Measurements from ENCODE around the gene HSD17B13.

DNA sequence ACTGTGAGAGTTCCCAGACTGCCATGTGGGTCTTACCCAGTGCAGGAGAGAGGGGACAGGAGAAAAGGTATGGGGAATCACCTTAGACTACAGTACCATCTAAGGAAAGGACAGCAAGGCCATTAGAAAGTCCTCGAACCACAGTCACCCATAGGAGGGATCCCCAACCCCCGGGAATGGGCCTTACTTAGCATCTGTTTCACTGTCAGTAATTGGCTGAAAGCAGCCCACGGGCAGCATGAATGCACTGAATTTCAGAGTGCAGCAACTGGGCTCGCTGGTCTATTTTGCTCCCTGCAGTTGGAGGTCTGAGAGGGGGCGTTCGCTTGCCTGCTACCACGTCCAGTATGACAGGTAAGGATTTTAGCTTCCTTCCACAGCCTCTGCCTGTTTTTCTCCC is 51.9 kb downstream of the HSD17B13 start:
- TF ChIP-seq EZH2 (IDR thresholded peaks at IDR 0.05; ENCODE audit: low read depth, unreplicated experiment): no peak
- TF ChIP-seq, protein P1, sequence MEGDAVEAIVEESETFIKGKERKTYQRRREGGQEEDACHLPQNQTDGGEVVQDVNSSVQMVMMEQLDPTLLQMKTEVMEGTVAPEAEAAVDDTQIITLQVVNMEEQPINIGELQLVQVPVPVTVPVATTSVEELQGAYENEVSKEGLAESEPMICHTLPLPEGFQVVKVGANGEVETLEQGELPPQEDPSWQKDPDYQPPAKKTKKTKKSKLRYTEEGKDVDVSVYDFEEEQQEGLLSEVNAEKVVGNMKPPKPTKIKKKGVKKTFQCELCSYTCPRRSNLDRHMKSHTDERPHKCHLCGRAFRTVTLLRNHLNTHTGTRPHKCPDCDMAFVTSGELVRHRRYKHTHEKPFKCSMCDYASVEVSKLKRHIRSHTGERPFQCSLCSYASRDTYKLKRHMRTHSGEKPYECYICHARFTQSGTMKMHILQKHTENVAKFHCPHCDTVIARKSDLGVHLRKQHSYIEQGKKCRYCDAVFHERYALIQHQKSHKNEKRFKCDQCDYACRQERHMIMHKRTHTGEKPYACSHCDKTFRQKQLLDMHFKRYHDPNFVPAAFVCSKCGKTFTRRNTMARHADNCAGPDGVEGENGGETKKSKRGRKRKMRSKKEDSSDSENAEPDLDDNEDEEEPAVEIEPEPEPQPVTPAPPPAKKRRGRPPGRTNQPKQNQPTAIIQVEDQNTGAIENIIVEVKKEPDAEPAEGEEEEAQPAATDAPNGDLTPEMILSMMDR (conservative IDR thresholded peaks at IDR 0.05; ENCODE audit: low read depth in 2 of 2): no peak
